Stimulated activated CD4-positive, alpha-beta T cell treated with anti-CD3 and anti-CD28 coated beads, TNF-alpha, amount 100 ng/mL, for 24 hours (primary cell): ENCODE results near the gene NKAIN4.

Experiments used
- DNase-seq, 3 experiments: peaks; one replicate each; pipeline ENCODE4 v3.0.0-alpha.2; 2020; ENCODE audit warnings: low read depth in 3 of 3

The NKAIN4 gene

GRCh38 chr20:63288581-63289251 is 34.5 kb upstream of the NKAIN4 start:
- DNase-seq = no peak

GRCh38 chr20:63287697-63288580 is 33.7 kb upstream of the NKAIN4 start:
- no peak for DNase-seq

- no peak for DNase-seq
Observed at GRCh38 chr20:63286781-63287696, 32.8 kb upstream of the NKAIN4 start.

GRCh38 chr20:63285636-63286615 is 31.7 kb upstream of the NKAIN4 start:
- no peak for DNase-seq

- DNase-seq = no peak
Observed at GRCh38 chr20:63284981-63285524, 30.8 kb upstream of the NKAIN4 start.

GRCh38 chr20:63284544-63284949 is 30.3 kb upstream of the NKAIN4 start:
- no peak for DNase-seq

- DNase-seq = no peak
Observed at GRCh38 chr20:63284083-63284440, 29.8 kb upstream of the NKAIN4 start.

- DNase-seq = no peak
Observed at GRCh38 chr20:63283397-63284082, 29.3 kb upstream of the NKAIN4 start.

GRCh38 chr20:63282946-63283345 is 28.7 kb upstream of the NKAIN4 start:
- no peak for DNase-seq

- no peak for DNase-seq
Observed at GRCh38 chr20:63281742-63282665, 27.7 kb upstream of the NKAIN4 start.

- DNase-seq = no peak
Observed at GRCh38 chr20:63280929-63281545, 26.8 kb upstream of the NKAIN4 start.

- DNase-seq = no peak
Observed at GRCh38 chr20:63280371-63280770, 26.1 kb upstream of the NKAIN4 start.

- no peak for DNase-seq
Observed at GRCh38 chr20:63279931-63280330, 25.7 kb upstream of the NKAIN4 start.

GRCh38 chr20:63278661-63279060 is 24.4 kb upstream of the NKAIN4 start:
- no peak for DNase-seq

- no peak for DNase-seq
Observed at GRCh38 chr20:63277466-63278272, 23.4 kb upstream of the NKAIN4 start.

- no peak for DNase-seq
Observed at GRCh38 chr20:63276956-63277355, 22.7 kb upstream of the NKAIN4 start.

GRCh38 chr20:63275825-63276224 is 21.6 kb upstream of the NKAIN4 start:
- no peak for DNase-seq
